ENCODE results near the gene AMDHD2.

The AMDHD2 gene

DNA sequence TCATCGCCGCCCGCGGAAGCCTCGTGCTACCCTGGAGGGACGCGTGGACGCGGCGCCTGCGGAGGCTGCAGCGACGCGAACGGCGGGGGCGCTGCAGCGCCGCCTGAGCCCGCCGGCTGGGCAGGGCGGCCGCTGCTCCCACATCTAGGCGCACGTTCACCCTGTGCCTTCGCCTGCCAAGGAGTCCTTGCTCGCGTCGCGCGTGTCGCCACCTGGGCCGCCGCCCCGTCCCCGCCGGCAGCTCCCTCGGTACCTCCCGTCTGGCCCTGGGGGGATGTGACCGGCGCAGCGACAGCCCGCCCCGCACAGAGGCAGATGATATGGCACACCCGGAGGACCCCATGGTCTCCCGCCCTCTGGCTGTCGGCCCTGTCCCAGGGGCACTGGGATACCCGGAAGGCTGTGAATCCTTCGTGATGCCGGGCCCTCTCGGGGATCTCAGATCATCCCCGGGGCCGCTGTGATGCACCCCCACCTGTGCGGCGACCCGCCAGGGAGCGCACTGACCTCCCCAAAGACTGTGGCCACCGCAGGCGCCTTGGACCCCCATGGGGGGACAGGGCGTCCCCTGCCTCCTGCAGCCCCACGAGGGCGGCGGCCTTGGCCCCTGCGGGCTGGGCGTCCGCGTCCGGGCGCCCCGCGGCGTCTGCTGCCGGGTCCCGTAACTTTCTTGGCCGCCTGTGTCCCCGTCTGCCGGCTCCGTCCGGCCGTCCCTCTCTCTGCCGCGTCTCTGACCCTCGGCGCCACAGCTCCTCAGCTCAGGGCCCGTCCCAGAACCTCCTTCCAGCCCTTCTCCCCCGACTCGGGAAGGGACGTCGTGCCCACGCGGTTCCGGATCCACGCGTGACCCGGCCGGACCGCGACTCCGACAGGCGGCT is 45.9 kb upstream of the AMDHD2 start:
- TF ChIP-seq, protein P1, sequence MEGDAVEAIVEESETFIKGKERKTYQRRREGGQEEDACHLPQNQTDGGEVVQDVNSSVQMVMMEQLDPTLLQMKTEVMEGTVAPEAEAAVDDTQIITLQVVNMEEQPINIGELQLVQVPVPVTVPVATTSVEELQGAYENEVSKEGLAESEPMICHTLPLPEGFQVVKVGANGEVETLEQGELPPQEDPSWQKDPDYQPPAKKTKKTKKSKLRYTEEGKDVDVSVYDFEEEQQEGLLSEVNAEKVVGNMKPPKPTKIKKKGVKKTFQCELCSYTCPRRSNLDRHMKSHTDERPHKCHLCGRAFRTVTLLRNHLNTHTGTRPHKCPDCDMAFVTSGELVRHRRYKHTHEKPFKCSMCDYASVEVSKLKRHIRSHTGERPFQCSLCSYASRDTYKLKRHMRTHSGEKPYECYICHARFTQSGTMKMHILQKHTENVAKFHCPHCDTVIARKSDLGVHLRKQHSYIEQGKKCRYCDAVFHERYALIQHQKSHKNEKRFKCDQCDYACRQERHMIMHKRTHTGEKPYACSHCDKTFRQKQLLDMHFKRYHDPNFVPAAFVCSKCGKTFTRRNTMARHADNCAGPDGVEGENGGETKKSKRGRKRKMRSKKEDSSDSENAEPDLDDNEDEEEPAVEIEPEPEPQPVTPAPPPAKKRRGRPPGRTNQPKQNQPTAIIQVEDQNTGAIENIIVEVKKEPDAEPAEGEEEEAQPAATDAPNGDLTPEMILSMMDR (IDR thresholded peaks at IDR 0.05), result peak; percentile 61

DNA sequence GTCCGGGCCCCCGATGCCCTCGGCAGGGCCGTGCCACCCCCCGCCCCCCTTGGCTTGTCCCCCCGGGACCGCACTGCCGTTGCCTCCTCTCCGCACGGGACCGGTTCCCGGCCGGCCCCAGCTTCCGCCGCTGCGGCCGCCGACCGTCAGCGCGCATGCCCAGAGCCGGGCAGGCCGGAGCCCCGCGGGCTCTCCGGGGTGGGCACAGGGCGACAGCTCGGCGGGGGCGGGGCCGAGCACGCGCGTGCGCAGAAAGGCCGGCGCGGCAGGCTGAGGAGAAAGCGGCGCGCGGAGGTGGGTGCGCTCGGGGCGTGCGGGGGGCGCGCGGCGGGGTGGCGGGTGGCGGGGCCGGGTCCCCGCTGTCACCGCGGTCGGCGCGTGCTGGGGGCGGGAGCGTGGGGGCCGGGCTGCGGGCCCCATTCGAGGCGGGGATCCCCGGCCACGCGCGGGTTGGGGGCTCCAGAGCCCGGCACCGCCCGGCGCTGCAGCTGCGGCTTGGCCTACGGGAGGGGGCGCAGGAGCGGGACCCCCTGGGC is 45.2 kb upstream of the AMDHD2 start, which contains the start of gene TBC1D24:
TBC1D24 (plus strand) TSS at position 251 of the 536 bp plus-strand sequence. CDS start 21,022 bp downstream, outside the sequence.
- TF ChIP-seq, protein P1 (IDR thresholded peaks at IDR 0.05), result no peak

DNA sequence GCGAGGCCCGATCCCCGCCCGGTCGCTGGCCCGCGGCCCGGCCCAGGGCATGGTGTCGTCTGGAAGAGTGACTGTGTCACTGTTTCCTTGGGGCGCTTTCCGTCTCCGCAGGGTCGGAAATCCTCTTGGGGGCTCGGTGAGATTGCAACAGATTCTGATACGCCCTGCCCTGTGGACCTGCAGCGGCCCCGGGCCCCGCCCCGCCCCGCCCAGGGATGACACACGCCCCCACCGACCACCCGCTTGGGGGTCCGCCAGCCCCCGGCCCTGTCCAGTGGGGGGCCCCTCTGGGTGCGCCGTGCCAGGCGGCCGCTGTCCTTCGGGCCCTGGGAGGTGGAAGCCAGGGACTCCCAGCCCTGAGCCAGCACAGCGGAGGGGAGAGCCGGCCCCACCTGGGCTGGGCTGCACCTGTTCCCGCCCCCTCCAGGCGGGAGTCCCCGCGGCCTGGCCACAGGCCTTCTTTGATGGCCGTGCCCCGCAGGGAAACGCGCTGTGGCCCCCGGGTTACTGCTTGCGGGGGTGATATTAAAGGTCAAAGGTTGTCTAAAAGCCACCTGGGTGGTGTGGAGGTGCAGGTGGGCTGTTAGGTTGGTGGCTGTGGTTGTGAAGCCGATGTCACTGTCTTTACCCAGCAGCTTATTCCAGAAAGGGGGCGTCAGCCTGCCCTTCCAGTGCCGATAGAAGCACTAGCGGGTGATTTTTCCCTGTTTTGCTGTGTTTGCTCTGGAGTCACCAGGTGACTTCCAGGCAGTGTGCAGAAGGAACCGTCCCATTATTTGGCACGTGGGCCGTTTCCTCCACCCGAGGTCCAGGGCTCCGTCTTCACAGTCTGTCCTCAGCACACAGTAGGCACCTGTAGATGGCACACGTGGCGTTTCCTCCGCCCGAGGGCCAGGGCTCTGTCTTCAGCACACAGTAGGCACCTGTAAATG is 44.5 kb upstream of the AMDHD2 start:
- TF ChIP-seq, protein P1 (IDR thresholded peaks at IDR 0.05), result no peak

DNA sequence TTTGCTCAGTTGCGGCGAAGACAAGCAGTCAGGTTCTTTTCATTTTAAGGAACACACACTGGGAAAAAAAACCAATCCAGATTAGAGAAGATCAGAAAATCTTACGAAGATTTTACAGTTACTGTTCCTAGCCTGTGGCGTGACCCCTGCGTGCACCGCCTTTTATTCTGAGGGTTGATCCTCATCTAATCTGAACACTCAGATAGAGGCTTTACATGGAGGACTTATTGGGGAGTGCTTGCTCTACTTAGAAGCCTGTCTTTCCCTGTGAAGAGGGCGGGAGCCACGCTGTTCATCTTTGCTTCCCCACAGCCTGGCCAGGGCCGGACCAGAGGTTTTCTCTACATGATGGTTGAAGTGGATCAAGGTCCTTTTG is 43.8 kb upstream of the AMDHD2 start:
- TF ChIP-seq, protein P1 (IDR thresholded peaks at IDR 0.05), result no peak

DNA sequence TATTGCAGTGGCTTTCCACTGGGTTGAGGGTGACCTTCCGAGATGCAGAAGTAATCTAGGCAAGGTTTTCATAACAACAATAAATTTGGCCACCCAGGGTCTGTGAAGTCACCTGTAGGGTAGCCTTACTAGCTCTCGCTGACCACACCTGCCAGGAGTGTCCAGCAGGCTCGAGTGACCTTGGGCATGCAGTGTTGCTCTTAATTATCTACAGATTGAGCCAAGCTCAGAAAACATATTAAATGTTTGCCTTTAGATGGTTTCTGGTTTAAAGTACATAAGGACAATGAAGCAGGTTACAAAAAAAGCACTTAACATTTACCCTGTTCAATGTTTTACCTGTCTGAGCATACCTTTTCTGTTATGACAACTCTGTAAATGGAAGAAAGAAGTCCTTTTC is 43.4 kb upstream of the AMDHD2 start:
- TF ChIP-seq, protein P1 (IDR thresholded peaks at IDR 0.05), result no peak

DNA sequence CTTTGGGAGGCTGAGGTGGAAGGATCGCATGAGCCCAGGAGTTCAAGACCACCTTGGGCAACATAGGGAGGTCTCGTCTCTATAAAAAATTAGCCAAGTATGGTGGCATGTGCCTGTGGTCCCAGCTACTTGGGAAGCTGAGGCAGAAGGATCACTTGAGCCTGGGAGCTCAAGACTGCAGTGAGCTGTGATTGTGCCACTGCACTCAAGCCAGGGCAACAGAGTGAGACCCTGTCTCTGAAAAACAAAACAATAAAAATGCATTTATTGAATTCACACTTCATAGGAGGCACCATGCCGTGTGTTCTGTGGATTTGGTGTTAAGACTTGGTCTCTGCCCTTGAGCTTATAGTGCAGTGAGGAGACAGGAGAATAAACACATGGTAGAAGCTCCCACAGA is 42.8 kb upstream of the AMDHD2 start:
- TF ChIP-seq, protein P1 (IDR thresholded peaks at IDR 0.05), result no peak

DNA sequence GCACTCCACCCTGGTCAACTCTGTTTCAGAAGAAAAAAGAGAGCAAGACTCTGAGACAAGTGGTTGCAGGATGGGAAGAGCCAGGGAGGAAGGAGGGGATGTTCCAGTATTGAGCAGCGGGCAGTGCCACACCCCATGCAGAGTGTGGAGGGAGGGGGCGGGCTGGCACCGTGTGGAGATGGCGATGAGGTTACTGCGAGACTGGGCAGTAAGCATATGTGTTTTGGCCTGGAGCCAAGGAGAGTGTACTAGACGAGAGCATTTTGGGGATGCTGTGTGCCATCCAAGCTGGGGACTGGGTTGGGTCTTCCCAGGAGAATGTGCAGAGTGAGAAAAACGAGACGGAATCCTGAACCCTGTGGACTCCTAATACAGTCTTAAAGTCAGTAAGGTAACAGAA is 41.9 kb upstream of the AMDHD2 start:
- TF ChIP-seq, protein P1 (IDR thresholded peaks at IDR 0.05), result no peak

All from LNCAP (cell line).